IMR-90 (cell line): ENCODE measurements around the gene FAM174C. TPM values are rescaled to one million over a fixed set of nuclear protein-coding genes. Genes with fewer than 3 reads are reported as not detected.
A peak's percentile ranks its signal among the peaks of the same experiment; 100 is the strongest.

Experiments used
- ATAC-seq: fragments of 200-7000 bp; cut with Tn5 transposase; 2 replicates; pipeline ENCODE4 v1.9.1; 2020; ENCODE audit warnings: low read depth, mild to moderate bottlenecking, moderate library complexity
- BruUV-seq: library from RNA; stranded (reverse); fragments of 400-500 nt; replicated peaks from 2 replicates; lab custom pipeline; 2021; lab: Mats Ljungman, UMichigan
- CTCF ChIA-PET: fragments of 300-600 bp; formaldehyde crosslinking; extraction: SDS; loops from one replicate; lab custom pipeline; 2021; ENCODE audit warnings: antibody characterized with exemption; lab: Yijun Ruan, JAX
- POLR2A ChIA-PET: fragments of 300-600 bp; sonication (Branson Sonifier 250); formaldehyde crosslinking; loops from one replicate; lab custom pipeline; 2022; ENCODE audit warnings: antibody characterized with exemption; ENCODE audit not compliant: unreplicated experiment; lab: Charles Lee
- DNase-seq: peaks from one replicate; pipeline ENCODE4 v3.0.0; 2013
- H2AFZ ChIP-seq: replicated peaks from 2 replicates; pipeline ENCODE3; 2013; ENCODE audit warnings: low read length, mild to moderate bottlenecking; ENCODE audit not compliant: poor library complexity
- H2AK5ac ChIP-seq: 2 replicates; pipeline ENCODE4 v1.6.1; 2013; ENCODE audit warnings: low read depth, low read length, inconsistent platforms
- H2AK9ac ChIP-seq: replicated peaks from 2 replicates; pipeline ENCODE3; 2013; ENCODE audit warnings: mild to moderate bottlenecking, low read depth, low read length, moderate library complexity; ENCODE audit not compliant: poor library complexity
- H2BK120ac ChIP-seq: 2 replicates; pipeline ENCODE4 v1.6.1; 2013; ENCODE audit warnings: low read depth, low read length, inconsistent platforms
- H2BK15ac ChIP-seq: 3 replicates; pipeline ENCODE4 v1.6.1; 2013; ENCODE audit warnings: low read depth, low read length, inconsistent platforms
- H2BK20ac ChIP-seq: 2 replicates; pipeline ENCODE4 v1.6.1; 2013; ENCODE audit warnings: low read depth, mild to moderate bottlenecking, inconsistent platforms, low read length, moderate library complexity
- H2BK5ac ChIP-seq: 2 replicates; pipeline ENCODE4 v1.6.1; 2013; ENCODE audit warnings: mild to moderate bottlenecking, low read depth, low read length, inconsistent platforms; ENCODE audit not compliant: poor library complexity, severe bottlenecking
- H3K14ac ChIP-seq: replicated peaks from 2 replicates; pipeline ENCODE4 v1.6.1; 2013; ENCODE audit warnings: low read depth, low read length, inconsistent platforms
- H3K18ac ChIP-seq: 2 replicates; pipeline ENCODE4 v1.6.1; 2013; ENCODE audit warnings: low read depth, low read length, control low read depth
- H3K23ac ChIP-seq: 2 replicates; pipeline ENCODE4 v1.6.1; 2013; ENCODE audit warnings: low read depth, low read length, inconsistent platforms
- H3K27ac ChIP-seq: 2 replicates; pipeline ENCODE4 v1.5.1; 2013; ENCODE audit warnings: mild to moderate bottlenecking, control low read depth, low read length; ENCODE audit not compliant: insufficient read depth
- H3K27me3 ChIP-seq: 2 replicates; pipeline ENCODE4 v1.6.1; 2013; ENCODE audit warnings: low read length; ENCODE audit not compliant: control insufficient read depth, insufficient read depth
- H3K36me3 ChIP-seq: 2 replicates; pipeline ENCODE4 v1.6.1; 2013; ENCODE audit warnings: low read length, mixed read lengths; ENCODE audit not compliant: control insufficient read depth, insufficient read depth
- H3K4ac ChIP-seq: 2 replicates; pipeline ENCODE4 v1.6.1; 2013; ENCODE audit warnings: low read depth, low read length, inconsistent platforms
- H3K4me1 ChIP-seq: 2 replicates; pipeline ENCODE4 v1.6.1; 2013; ENCODE audit warnings: low read length, mixed read lengths; ENCODE audit not compliant: control insufficient read depth, insufficient read depth
- H3K4me2 ChIP-seq: 2 replicates; pipeline ENCODE4 v1.6.1; 2013; ENCODE audit warnings: low read depth, mild to moderate bottlenecking, control low read depth, low read length, moderate library complexity
- H3K4me3 ChIP-seq: 2 replicates; pipeline ENCODE4 v1.5.1; 2013; ENCODE audit warnings: low read depth, mild to moderate bottlenecking, control low read depth, low read length, moderate library complexity; ENCODE audit not compliant: insufficient read depth
- H3K56ac ChIP-seq: 2 replicates; pipeline ENCODE4 v1.6.1; 2013; ENCODE audit warnings: low read length, inconsistent platforms; ENCODE audit not compliant: insufficient read depth; ENCODE audit errors: extremely low read depth
- H3K79me1 ChIP-seq, 2 experiments: 2 replicates each; pipeline ENCODE4 v1.6.1; 2013; ENCODE audit warnings: low read length in 2 of 2, inconsistent platforms in 1 of 2, low read depth in 1 of 2
- H3K9ac ChIP-seq: 2 replicates; pipeline ENCODE4 v1.6.1; 2013; ENCODE audit warnings: low read depth, low read length, control low read depth
- H3K9me1 ChIP-seq: 2 replicates; pipeline ENCODE4 v1.6.1; 2013; ENCODE audit warnings: low read length, inconsistent platforms; ENCODE audit not compliant: insufficient read depth
- H3K9me3 ChIP-seq: 2 replicates; pipeline ENCODE4 v1.6.1; 2013; ENCODE audit warnings: low read length; ENCODE audit not compliant: control insufficient read depth, insufficient read depth
- H4K20me1 ChIP-seq: 2 replicates; pipeline ENCODE4 v1.6.1; 2013; ENCODE audit warnings: low read length, inconsistent platforms; ENCODE audit not compliant: insufficient read depth
- H4K5ac ChIP-seq: 2 replicates; pipeline ENCODE4 v1.6.1; 2013; ENCODE audit warnings: mild to moderate bottlenecking, low read depth, low read length, control low read depth
- H4K8ac ChIP-seq, 2 experiments: 2 replicates each; pipeline ENCODE4 v1.6.1; 2013; ENCODE audit warnings: low read depth in 2 of 2, low read length in 2 of 2, control low read depth in 1 of 2, inconsistent platforms in 1 of 2
- H4K91ac ChIP-seq: 2 replicates; pipeline ENCODE4 v1.6.1; 2013; ENCODE audit warnings: low read depth, low read length, inconsistent platforms; ENCODE audit not compliant: insufficient read depth
- BHLHE40 ChIP-seq: fragments of 150-350 bp; IDR thresholded peaks from 2 replicates; pipeline ENCODE4 v1.6.1; 2016; ENCODE audit warnings: mild to moderate bottlenecking, low read depth, low read length
- CEBPB ChIP-seq: IDR thresholded peaks from 2 replicates; pipeline ENCODE4 v1.6.1; 2012; ENCODE audit warnings: low read depth, low read length, improper control_type of control experiment
- CHD1 ChIP-seq: IDR thresholded peaks from 2 replicates; pipeline ENCODE4 v1.6.1; 2012; ENCODE audit warnings: low read depth, low read length, improper control_type of control experiment
- CTCF ChIP-seq: conservative IDR thresholded peaks from 2 replicates; pipeline ENCODE4 v1.5.1; 2012; ENCODE audit warnings: mild to moderate bottlenecking, low read depth, low read length, improper control_type of control experiment
- ELK1 ChIP-seq: fragments of 150-350 bp; IDR thresholded peaks from 2 replicates; pipeline ENCODE4 v1.6.1; 2016; ENCODE audit warnings: low read depth, mild to moderate bottlenecking, low read length, moderate library complexity, borderline replicate concordance
- FOS ChIP-seq: fragments of 150-350 bp; IDR thresholded peaks from 2 replicates; pipeline ENCODE4 v1.6.1; 2016; ENCODE audit warnings: low read depth, low read length
- MAFK ChIP-seq: IDR thresholded peaks from 2 replicates; pipeline ENCODE4 v1.6.1; 2012; ENCODE audit warnings: low read depth, low read length, improper control_type of control experiment
- MAZ ChIP-seq: IDR thresholded peaks from 2 replicates; pipeline ENCODE4 v1.6.1; 2012; ENCODE audit warnings: low read depth, mild to moderate bottlenecking, low read length, improper control_type of control experiment, moderate library complexity, borderline replicate concordance
- MXI1 ChIP-seq: IDR thresholded peaks from 2 replicates; pipeline ENCODE4 v1.6.1; 2012; ENCODE audit warnings: low read depth, mild to moderate bottlenecking, low read length, moderate library complexity, borderline replicate concordance
- NFE2L2 ChIP-seq: fragments of 150-350 bp; IDR thresholded peaks from 2 replicates; pipeline ENCODE4 v1.6.1; 2016; ENCODE audit warnings: low read depth, mild to moderate bottlenecking, low read length
- POLR2A ChIP-seq: IDR thresholded peaks from 2 replicates; pipeline ENCODE4 v1.6.1; 2012; ENCODE audit warnings: mild to moderate bottlenecking, low read depth, low read length
- RAD21 ChIP-seq: IDR thresholded peaks from 2 replicates; pipeline ENCODE4 v1.6.1; 2012; ENCODE audit warnings: low read length, improper control_type of control experiment
- RCOR1 ChIP-seq: IDR thresholded peaks from 2 replicates; pipeline ENCODE4 v1.6.1; 2012; ENCODE audit warnings: mild to moderate bottlenecking, low read length, improper control_type of control experiment; ENCODE audit not compliant: insufficient replicate concordance
- RFX5 ChIP-seq: IDR thresholded peaks from 2 replicates; pipeline ENCODE4 v1.8.0; 2012; ENCODE audit warnings: low read depth, mild to moderate bottlenecking, low read length, moderate library complexity
- SMC3 ChIP-seq: fragments of 150-350 bp; IDR thresholded peaks from 2 replicates; pipeline ENCODE4 v1.6.1; 2016; ENCODE audit warnings: low read depth, mild to moderate bottlenecking, antibody characterized with exemption, low read length, moderate library complexity
- USF2 ChIP-seq: fragments of 150-350 bp; IDR thresholded peaks from 2 replicates; pipeline ENCODE4 v1.6.1; 2017; ENCODE audit warnings: mild to moderate bottlenecking, antibody characterized with exemption, low read length, low read depth
- WGBS, 2 experiments: methylation state at CpG; one replicate each; pipeline versions ENCODE4 v1.1.5 to v1.1.7; 2013; ENCODE audit warnings: missing lambda C conversion rate in 2 of 2; ENCODE audit not compliant: insufficient read length in 1 of 2; ENCODE audit errors: extremely low coverage in 2 of 2; 5-methylcytosine and 5-hydroxymethylcytosine counted together
- dilution Hi-C: fragments of 300-500 bp; cut with HindIII; formaldehyde crosslinking; loops from one replicate; pipeline ENCODE4 v1.14.3; 2018; ENCODE audit warnings: low sequenced_read_pairs; ENCODE audit not compliant: unreplicated experiment
- in situ Hi-C: fragments of 300-500 bp; cut with MboI; formaldehyde crosslinking; loops from 3 replicates; pipeline ENCODE4 v1.14.3; 2019; ENCODE audit warnings: low sequenced_read_pairs, inconsistent platforms, mixed read lengths
- intact Hi-C: fragments of 100-400 bp; cut with micrococcal nuclease; formaldehyde crosslinking; loops from 2 replicates; pipeline ENCODE4 v1.10.0; 2022
- polyA plus RNA-seq, 3 experiments: library from polyadenylated mRNA; depleted of rRNA; stranded (reverse); fragments of >200 nt; gene quantifications; 2 replicates each; pipeline ENCODE4 v1.2.3, GENCODE V29; 2012; ENCODE audit warnings: low replicate concordance in 1 of 3
- total RNA-seq: library from RNA; depleted of rRNA; stranded (reverse); fragments of >200 nt; gene quantifications from 2 replicates; pipeline ENCODE4 v1.2.3, GENCODE V29; 2012

FAM174C gene
- total and polyA plus RNA-seq, 2 of the 4 experiments (the other 2 are of a cell fraction), result 7.5 to 61.8 TPM

GRCh38 chr19:1302533-1303239, 27.4 kb downstream of the FAM174C start:
- Histone ChIP-seq H3K9me1 (no peaks in the 10 kb centered on the region), H4K5ac (no peak overlapping the region), H2BK15ac (no peak overlapping the region), H2BK20ac (no peak overlapping the region), H2AFZ (peak overlapping the region; percentile 71), H3K27me3 (no peaks in the 10 kb centered on the region; the same call in 1 of the 2 replicates), H3K36me3 (no peaks in the 10 kb centered on the region), H3K18ac (no peak overlapping the region), H3K4me1 (no peaks in the 10 kb centered on the region), H3K9ac (no peak overlapping the region), H3K4me3 (no peak overlapping the region), H4K8ac (no peak overlapping the region), H3K9me3 (no peaks in the 10 kb centered on the region), H3K56ac (no peak overlapping the region), H3K23ac (no peak overlapping the region), H3K4me2 (no peak overlapping the region), H3K79me1 (no peaks in the 10 kb centered on the region), H2BK120ac (no peak overlapping the region), H2BK5ac (no peak overlapping the region), H3K14ac (no peak overlapping the region), H4K91ac (no peak overlapping the region), H3K27ac (no peak overlapping the region), H2AK9ac (no peak overlapping the region), H2AK5ac (no peak overlapping the region), H4K20me1 (no peaks in the 10 kb centered on the region), H3K4ac (no peak overlapping the region)
- DNase-seq, result no peak
- no peak for ATAC-seq
- TF ChIP-seq FOS (no peak), RAD21 (no peak), USF2 (no peak), NFE2L2 (no peak), POLR2A (no peak), SMC3 (no peak), MAFK (no peak), MAZ (no peak), MXI1 (no peak), RCOR1 (no peak), BHLHE40 (no peak), RFX5 (no peak), CTCF (no peak), ELK1 (no peak), CHD1 (no peak), CEBPB (no peak)
- POLR2A ChIA-PET, result no interaction called here
- CTCF ChIA-PET, result no interaction called here
- BruUV-seq, result no TSS peak
- dilution Hi-C loops (no loop called here), intact Hi-C loops (no loop called here), in situ Hi-C loops (no loop called here)
- 60% methylated on average over 5 of the region's 36 CpGs; no CpG with 5 or more reads in 1 of the 2 experiments for WGBS, 2 experiments
